MG63 (cell line): ENCODE results near the gene NPBWR2. TPM values are rescaled to one million over a fixed set of nuclear protein-coding genes. Genes with fewer than 3 reads are reported as not detected.

Source experiments
- DNase-seq: peaks from one replicate; pipeline ENCODE4 v3.0.0-alpha.2; 2020
- H3K27me3 ChIP-seq: fragments of 250-450 bp; sonication (Bioruptor Pico); 2 replicates; pipeline ENCODE4 v1.5.1; 2020; ENCODE audit warnings: mild to moderate bottlenecking, moderate library complexity
- H3K36me3 ChIP-seq: fragments of 250-450 bp; sonication (Bioruptor Pico); 2 replicates; pipeline ENCODE4 v1.5.1; 2020; ENCODE audit warnings: mild to moderate bottlenecking, moderate library complexity
- H3K4me3 ChIP-seq: fragments of 250-450 bp; sonication (Bioruptor Pico); 2 replicates; pipeline ENCODE4 v1.5.1; 2020; ENCODE audit warnings: mild to moderate bottlenecking, moderate library complexity
- H3K9me3 ChIP-seq: fragments of 250-450 bp; sonication (Bioruptor Pico); 2 replicates; pipeline ENCODE4 v1.5.1; 2020; ENCODE audit warnings: mild to moderate bottlenecking, moderate library complexity
- total RNA-seq: library from RNA; depleted of rRNA; stranded (reverse); fragments of >200 nt; shearing (Covaris generic); gene quantifications from 2 replicates; pipeline ENCODE4 v1.2.3, GENCODE V29; 2014; ENCODE audit warnings: low replicate concordance; rRNA removed

The NPBWR2 gene
- total RNA-seq: not detected in 2 replicates

DNA sequence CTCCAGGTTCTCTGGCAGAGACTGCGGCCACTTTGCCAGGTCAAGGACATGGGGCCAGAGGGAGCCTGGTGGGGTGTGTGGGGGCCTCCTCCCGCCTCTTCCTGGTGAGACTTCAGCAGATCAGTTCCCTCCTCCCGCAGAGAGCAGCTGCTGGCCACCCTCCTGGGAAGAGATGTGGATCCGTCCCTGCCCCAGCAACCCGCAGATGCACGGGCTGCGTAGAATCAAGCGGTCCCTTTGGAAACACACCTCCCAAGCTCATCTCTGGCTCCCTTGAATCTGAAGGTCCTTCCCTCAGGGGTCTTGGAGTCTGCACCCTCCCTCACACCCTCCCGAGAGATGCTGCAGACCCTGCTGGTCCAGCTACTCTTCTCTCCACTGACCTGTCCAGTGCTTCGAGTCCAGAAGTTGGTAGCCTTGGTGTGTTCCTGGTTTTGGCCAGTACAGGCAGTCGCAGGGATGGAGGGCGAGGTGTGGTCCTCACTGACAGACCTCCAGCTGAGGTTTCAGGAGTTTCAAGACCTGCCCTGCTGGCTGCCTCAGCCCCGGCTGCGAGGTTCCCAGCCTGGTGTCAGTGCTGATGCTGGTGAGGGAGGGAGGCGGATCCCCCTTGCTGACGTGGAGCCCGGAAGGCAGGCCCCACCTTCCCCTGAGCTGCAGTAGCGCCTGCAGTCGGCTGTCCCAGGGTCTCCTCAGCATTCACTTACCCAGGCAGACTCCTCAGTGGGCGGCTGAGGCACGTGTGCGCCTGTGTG is at the start of gene NPBWR2:
Gene NPBWR2 (minus strand): TSS at position 585 of the 755 bp plus-strand sequence. CDS start 734 bp downstream, outside the sequence.
- Histone ChIP-seq H3K27me3 (peaks cover 3% of the 10 kb centered on the region; the same call in 1 of the 2 replicates), H3K36me3 (no peaks in the 10 kb centered on the region), H3K9me3 (no peaks in the 10 kb centered on the region), H3K4me3 (no peak within 1 kb of the TSS)
- DNase-seq: no peak

DNA sequence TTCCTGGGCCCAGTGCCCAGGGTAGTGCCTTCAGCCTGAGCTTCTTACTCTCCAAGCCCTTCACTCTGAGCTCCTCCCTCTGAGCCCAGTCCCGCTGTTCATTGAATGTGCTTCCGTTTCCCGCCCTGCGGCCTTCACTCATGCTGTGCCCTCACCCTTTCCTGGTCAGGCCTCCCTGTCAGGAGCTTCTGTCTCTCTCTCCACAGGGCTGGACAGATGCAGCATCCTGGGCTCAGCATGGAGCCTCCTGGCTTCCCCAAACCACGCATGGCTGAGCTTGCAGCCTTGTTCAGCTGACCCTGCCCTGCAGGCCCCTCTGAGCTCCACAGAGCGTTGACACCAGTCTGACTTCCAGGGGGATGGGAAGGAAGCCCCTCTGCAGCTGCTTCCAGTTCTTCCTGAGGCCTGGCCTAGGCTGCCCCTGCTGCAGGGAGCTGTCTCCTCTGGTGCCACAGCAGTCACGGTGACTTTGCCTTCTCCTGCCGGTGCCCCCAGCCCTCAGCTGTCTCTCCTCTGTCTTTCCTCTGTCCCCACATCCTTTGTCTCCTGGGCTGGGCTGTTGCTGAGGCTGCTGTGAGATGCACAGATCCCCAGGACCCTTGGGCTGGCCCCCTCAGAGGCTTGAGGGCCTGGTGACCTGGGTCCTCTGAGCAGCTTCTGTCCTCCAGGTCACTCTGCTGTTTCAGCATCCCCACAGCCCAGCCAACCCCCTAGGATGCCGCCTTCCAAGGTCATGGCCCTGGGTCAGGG is 48.9 kb upstream of the NPBWR2 start:
- Histone ChIP-seq H3K27me3 (peaks cover 9% of the 10 kb centered on the region), H3K9me3 (no peaks in the 10 kb centered on the region), H3K4me3 (no peak overlapping the region), H3K36me3 (no peaks in the 10 kb centered on the region)
- no peak for DNase-seq

DNA sequence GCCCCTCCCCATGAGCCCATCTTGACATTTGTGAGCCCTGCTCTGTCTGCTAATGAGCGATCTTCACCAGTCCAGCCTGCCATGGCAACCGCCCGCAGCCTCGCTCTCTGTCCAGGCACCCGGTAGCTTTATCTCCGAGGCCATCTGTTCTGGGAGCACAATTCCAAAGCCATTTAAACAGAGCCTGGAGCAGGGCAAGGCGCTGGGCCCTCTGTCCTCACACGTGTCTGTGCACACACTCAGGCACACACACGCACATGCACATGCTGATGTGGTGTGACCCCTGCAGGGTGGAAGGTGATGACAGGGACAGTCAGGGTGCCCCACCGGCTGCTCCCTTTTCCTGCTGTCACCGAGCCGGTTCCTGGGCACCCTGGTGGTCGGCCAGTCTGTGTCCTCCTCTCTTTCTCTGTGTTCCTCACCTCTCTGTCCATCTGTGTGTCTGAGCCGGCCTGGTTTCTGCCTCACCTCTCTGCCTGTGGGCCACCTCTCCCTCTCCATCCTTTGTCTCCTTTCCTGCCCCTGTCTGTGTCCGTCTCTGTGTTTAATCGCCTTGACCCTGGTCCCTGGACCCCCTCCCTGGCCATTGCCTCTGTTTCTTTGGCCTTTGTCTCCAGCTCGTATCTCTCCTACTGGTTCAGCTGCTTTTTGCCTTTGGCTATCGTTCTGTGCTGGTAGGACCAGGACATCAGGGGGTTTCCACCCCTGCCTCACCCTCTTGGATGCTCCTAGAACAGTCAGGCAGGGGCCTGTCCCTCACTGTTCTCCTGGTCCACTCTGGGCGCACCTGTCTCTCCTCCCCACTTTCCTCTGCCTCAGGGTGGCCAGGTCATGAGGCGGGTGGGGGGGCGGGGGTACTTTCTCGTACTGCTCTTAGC is 48.1 kb upstream of the NPBWR2 start:
- no peak for DNase-seq
- Histone ChIP-seq H3K9me3 (no peaks in the 10 kb centered on the region), H3K36me3 (no peaks in the 10 kb centered on the region), H3K4me3 (no peak overlapping the region), H3K27me3 (peaks cover 1% of the 10 kb centered on the region; the same call in 1 of the 2 replicates)

DNA sequence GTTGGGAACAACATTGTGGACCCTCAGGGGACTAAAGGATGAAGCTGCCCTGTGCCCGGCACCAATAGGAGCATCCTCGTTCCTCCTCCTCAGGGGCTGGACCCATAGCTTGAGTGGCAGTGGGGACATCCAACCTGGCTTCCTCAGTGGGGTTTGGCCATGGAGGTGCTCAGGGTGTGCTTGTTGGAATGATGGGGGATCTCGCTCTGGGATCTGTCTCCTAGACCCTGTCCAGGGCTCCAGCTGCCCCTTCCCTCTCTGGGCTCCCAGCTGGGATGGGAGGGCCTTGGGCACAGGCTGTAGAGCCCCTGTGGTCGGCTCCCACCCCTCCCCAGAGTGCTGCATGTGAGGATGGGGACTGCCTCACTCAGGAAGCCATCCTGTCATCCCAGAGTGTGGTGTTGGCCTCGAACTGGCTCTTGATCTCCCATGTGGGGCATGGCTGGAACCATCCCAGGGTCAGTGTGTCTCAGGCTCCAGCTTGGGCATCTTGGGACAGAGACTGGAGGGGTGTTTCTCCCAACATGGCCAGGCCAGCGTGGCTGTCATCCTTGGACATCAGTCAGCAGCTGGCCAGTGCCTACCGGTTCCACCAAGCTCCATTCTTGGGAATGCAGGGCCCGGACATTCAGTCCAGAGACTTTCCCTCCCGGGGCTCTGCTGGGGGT is 47.4 kb upstream of the NPBWR2 start:
- Histone ChIP-seq H3K4me3 (no peak overlapping the region), H3K27me3 (no peaks in the 10 kb centered on the region; the same call in 1 of the 2 replicates), H3K36me3 (no peaks in the 10 kb centered on the region), H3K9me3 (no peaks in the 10 kb centered on the region)
- DNase-seq: no peak

DNA sequence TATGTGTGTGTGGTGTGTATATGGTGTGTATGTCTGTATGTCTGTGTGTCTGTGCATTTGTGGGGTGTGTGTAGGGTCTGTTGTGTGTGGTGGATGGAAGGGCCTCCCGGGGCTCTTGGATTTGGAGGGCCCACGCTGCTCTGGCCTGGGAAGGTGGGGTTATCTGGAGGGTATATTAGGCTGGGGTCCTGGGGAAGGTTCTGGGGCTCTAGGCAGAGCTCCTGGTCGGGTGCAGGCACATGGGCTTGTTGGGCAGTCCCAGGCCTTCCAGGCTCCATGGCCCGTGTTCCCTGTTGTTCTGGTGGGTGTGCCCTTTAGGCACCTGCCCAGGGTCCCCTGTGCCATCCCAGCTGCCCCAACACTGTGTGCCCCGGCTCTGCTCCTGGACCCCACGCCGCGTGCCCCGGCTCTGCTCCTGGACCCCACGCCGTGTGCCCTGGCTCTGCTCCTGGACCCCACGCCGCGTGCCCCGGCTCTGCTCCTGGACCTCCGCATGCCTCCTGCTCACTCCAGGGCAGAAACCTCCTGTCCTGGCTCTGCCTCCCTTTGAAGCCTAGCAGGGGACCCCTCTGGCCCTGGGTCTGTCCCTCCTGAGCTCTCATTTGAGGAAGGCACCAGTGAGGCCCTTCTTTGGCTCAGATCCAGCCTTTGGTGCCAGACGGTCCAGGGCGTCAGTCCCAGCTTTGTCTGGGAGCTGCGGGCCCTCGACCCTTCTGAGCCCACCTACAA is 46.7 kb upstream of the NPBWR2 start:
- Histone ChIP-seq H3K4me3 (no peak overlapping the region), H3K27me3 (no peaks in the 10 kb centered on the region; the same call in 1 of the 2 replicates), H3K9me3 (no peaks in the 10 kb centered on the region), H3K36me3 (no peaks in the 10 kb centered on the region)
- no peak for DNase-seq

DNA sequence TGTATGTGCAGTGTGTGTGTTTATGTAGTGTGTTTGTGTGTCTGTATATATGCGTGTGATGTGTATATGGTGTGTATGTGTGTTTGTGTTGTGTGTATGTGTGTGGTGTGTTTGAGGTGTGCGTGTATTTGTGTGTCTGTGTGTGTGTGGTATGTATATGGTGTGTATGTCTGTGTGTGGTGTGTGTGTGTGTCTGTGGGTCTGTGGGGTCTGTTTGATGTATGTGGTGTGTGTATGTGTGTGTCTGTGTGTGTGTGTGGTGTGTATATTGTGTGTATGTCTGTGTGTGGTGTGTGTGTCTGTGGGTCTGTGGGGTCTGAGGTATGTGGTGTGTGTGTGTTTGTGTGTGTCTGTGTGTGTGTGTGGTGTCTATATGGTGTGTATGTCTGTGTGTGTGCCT is 46.0 kb upstream of the NPBWR2 start:
- no peaks in the 10 kb centered on the region for H3K36me3 ChIP-seq
- H3K9me3 ChIP-seq: no peaks in the 10 kb centered on the region
- no peak for DNase-seq
- no peaks in the 10 kb centered on the region for H3K27me3 ChIP-seq
- H3K4me3 ChIP-seq: no peak overlapping the region

- Histone ChIP-seq H3K36me3 (no peaks in the 10 kb centered on the region), H3K4me3 (no peak overlapping the region), H3K27me3 (no peaks in the 10 kb centered on the region), H3K9me3 (no peaks in the 10 kb centered on the region)
- DNase-seq: no peak
Observed at GRCh38 chr20:64152906-64153305, 45.5 kb upstream of the NPBWR2 start.

GRCh38 chr20:64151633-64152530 is 44.5 kb upstream of the NPBWR2 start:
- no peak for DNase-seq
- no peaks in the 10 kb centered on the region for H3K36me3 ChIP-seq
- no peak overlapping the region for H3K4me3 ChIP-seq
- no peaks in the 10 kb centered on the region for H3K9me3 ChIP-seq
- no peaks in the 10 kb centered on the region for H3K27me3 ChIP-seq

GRCh38 chr20:64150756-64151632 is 43.6 kb upstream of the NPBWR2 start:
- no peaks in the 10 kb centered on the region for H3K36me3 ChIP-seq
- DNase-seq: no peak

GRCh38 chr20:64149809-64150560 is 42.6 kb upstream of the NPBWR2 start:
- Histone ChIP-seq H3K36me3 (no peaks in the 10 kb centered on the region), H3K9me3 (peaks cover 7% of the 10 kb centered on the region), H3K27me3 (no peaks in the 10 kb centered on the region), H3K4me3 (no peak overlapping the region)
- DNase-seq: no peak

More at GRCh38 chr20:64150756-64151632, 43.6 kb upstream of the NPBWR2 start:
- Histone ChIP-seq H3K4me3 (no peak overlapping the region), H3K9me3 (no peaks in the 10 kb centered on the region; the same call in 1 of the 2 replicates), H3K27me3 (no peaks in the 10 kb centered on the region)

GRCh38 chr20:64149141-64149540 is 41.8 kb upstream of the NPBWR2 start:
- no peak overlapping the region for H3K4me3 ChIP-seq
- no peaks in the 10 kb centered on the region for H3K27me3 ChIP-seq
- DNase-seq: no peak
- no peaks in the 10 kb centered on the region for H3K36me3 ChIP-seq
- H3K9me3 ChIP-seq: peaks cover 7% of the 10 kb centered on the region

DNA sequence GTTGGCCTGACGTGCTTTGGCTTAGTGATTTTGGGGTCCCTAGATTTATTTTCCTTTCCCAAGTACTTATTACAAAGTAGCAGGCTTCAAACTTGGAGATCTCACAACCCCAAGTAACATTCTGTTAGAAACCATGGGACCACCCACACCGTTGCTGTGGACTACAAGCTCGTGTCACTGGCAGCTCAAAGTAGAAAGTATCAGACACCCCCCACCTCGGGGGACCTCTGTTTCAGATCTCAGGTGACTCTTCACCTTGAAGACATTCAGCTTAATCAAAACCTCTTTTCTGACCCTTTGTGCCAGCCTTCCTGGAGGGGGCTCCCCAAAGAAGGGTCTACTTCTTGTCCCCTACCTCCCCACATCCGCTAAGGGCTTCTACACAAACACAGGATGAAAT is 41.2 kb upstream of the NPBWR2 start:
- H3K27me3 ChIP-seq: no peaks in the 10 kb centered on the region; the same call in 1 of the 2 replicates
- no peaks in the 10 kb centered on the region for H3K36me3 ChIP-seq
- H3K9me3 ChIP-seq: peaks cover 7% of the 10 kb centered on the region
- no peak for DNase-seq
- H3K4me3 ChIP-seq: no peak overlapping the region

DNA sequence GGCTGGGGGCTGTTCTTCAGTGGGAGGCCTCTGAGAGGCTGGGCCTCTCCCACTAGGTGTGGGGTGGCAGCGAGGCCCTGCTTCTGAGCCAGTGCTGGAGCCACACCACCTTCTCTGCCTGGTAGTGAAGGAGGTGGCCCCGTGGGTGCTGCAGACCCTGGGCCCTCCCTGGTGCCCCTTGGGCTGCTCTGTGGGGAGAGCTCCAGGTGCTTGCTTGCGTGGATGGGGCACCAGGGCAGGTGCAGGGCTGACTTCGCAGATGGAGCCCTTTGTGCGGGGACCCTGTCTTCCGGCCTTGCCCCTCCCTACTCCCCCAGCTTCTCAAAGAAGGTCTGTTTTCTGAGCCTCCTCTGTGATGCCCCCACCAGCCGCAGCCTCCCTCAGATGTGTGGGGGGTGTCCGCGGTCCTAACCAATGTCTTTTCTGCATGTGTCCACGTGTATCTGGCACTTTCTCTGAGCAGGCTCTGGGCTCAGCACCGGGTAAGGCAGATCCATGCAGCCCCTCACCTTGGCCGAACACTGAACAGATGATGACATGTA is 39.6 kb upstream of the NPBWR2 start:
- no peak for DNase-seq
- peaks cover 7% of the 10 kb centered on the region for H3K9me3 ChIP-seq
- H3K27me3 ChIP-seq: no peaks in the 10 kb centered on the region; the same call in 1 of the 2 replicates
- H3K4me3 ChIP-seq: no peak overlapping the region
- no peaks in the 10 kb centered on the region for H3K36me3 ChIP-seq
